Peyer's patch (tissue), 4 donors: Measurements from ENCODE around the gene GPR89B.
"Not testable (repeated sequence)": the region's sequence is repeated elsewhere in the genome, so short reads cannot be mapped to it uniquely, and the experiment has no call there.

Source experiments
- CTCF ChIP-seq, 6 experiments: fragments of 450-650 bp in 4 of 6; fragments of 200-600 bp in 2 of 6; sonication (generic) in 1 of 6; IDR thresholded peaks; one replicate each; pipeline ENCODE4 v1.5.1; 2017 to 2019; ENCODE audit warnings: antibody characterized with exemption in 6 of 6, mild to moderate bottlenecking in 3 of 6, moderate library complexity in 1 of 6
- POLR2A ChIP-seq, 2 donors: fragments of 450-650 bp; IDR thresholded peaks; one replicate each; pipeline ENCODE4 v1.5.1; 2017; ENCODE audit warnings: antibody characterized with exemption in 2 of 2, mild to moderate bottlenecking in 2 of 2, moderate library complexity in 2 of 2

GRCh38 chr1:147996088-147996487 lies 67.9 kb downstream of the GPR89B start:
- not testable (repeated sequence) for TF ChIP-seq CTCF, POLR2A (IDR thresholded peaks at IDR 0.05)
